ENCODE results near the gene TPST2. TPM values are rescaled to one million over a fixed set of nuclear protein-coding genes. Genes with fewer than 3 reads are reported as not detected.

The TPST2 gene
- total RNA-seq, 1 donor from 2014 or later: 11.0 TPM

GRCh38 chr22:26541167-26541819 lies 48.6 kb downstream of the TPST2 start:
- ATAC-seq (ENCODE audit: low read depth) (no peak), DNase-seq (no peak)
- TF ChIP-seq CTCF (IDR thresholded peaks at IDR 0.05): no peak
- Mint-ChIP-seq H3K27me3 (no peaks in the 10 kb centered on the region), H3K4me3 (no peak overlapping the region), H3K9me3 (no peaks in the 10 kb centered on the region), H3K27ac (no peak overlapping the region), H3K36me3 (ENCODE audit: low read depth) (peaks cover 28% of the 10 kb centered on the region), H3K4me1 (peaks cover 36% of the 10 kb centered on the region)
- ChIA-PET CTCF (no interaction called here), POLR2A (interaction anchor here (1.2 kb wide), 1 partner anchor 9 kb away, joined by 5 read pairs; no protein-coding TSS in a partner anchor)
- intact Hi-C loops (cut with micrococcal nuclease): no loop called here

- H3K4me1 Mint-ChIP-seq: peaks cover 44% of the 10 kb centered on the region
- H3K27me3 Mint-ChIP-seq: no peaks in the 10 kb centered on the region
- H3K27ac Mint-ChIP-seq: no peak overlapping the region
- ATAC-seq (ENCODE audit: low read depth): no peak
- POLR2A ChIA-PET: interaction anchor here (0.7 kb wide), 1 partner anchor 56 kb away, joined by 3 read pairs; the partner anchor contains the start of genes HPS4 and SRRD
- H3K36me3 Mint-ChIP-seq (ENCODE audit: low read depth): peaks cover 28% of the 10 kb centered on the region
- H3K9me3 Mint-ChIP-seq: no peaks in the 10 kb centered on the region
- no peak for TF ChIP-seq CTCF (IDR thresholded peaks at IDR 0.05)
- intact Hi-C loops (cut with micrococcal nuclease): no loop called here
- H3K4me3 Mint-ChIP-seq: no peak overlapping the region
- CTCF ChIA-PET: no interaction called here
- no peak for DNase-seq
Observed at GRCh38 chr22:26540119-26540518, 49.8 kb downstream of the TPST2 start.

- no peak for DNase-seq
- CTCF ChIA-PET: no interaction called here
- intact Hi-C loops (cut with micrococcal nuclease): no loop called here
- Mint-ChIP-seq H3K27ac (peak overlapping the region; percentile 94), H3K36me3 (ENCODE audit: low read depth) (peaks cover 29% of the 10 kb centered on the region), H3K9me3 (no peaks in the 10 kb centered on the region), H3K4me1 (peaks cover 47% of the 10 kb centered on the region), H3K4me3 (no peak overlapping the region), H3K27me3 (no peaks in the 10 kb centered on the region)
- POLR2A ChIA-PET: interaction anchor here (1.7 to 2.6 kb wide), 3 partner anchors 24 to 106 kb away, joined by 3 to 19 read pairs (median 13); partner anchors contain the start of genes HPS4, SRRD and TFIP11
- TF ChIP-seq CTCF (IDR thresholded peaks at IDR 0.05): no peak
- no peak for ATAC-seq (ENCODE audit: low read depth)
Observed at GRCh38 chr22:26536762-26537134, 53.2 kb downstream of the TPST2 start.

- Mint-ChIP-seq H3K4me3 (peak overlapping the region; percentile 67), H3K27ac (peak overlapping the region; percentile 94), H3K36me3 (ENCODE audit: low read depth) (peaks cover 34% of the 10 kb centered on the region), H3K9me3 (no peaks in the 10 kb centered on the region), H3K4me1 (peaks cover 49% of the 10 kb centered on the region), H3K27me3 (no peaks in the 10 kb centered on the region)
- intact Hi-C loops (cut with micrococcal nuclease): no loop called here
- ChIA-PET CTCF (interaction anchor here (1.2 to 1.6 kb wide), 2 partner anchors 34 to 108 kb away, joined by 5 to 7 read pairs; no protein-coding TSS in a partner anchor), POLR2A (interaction anchor here (0.7 to 2.6 kb wide), 7 partner anchors 12 to 137 kb away, joined by 3 to 19 read pairs (median 3); partner anchors contain the start of genes HPS4, SRRD and TFIP11)
- ATAC-seq (ENCODE audit: low read depth) (peak; percentile 27), DNase-seq (no peak)
- no peak for TF ChIP-seq CTCF (IDR thresholded peaks at IDR 0.05)
Observed at GRCh38 chr22:26536056-26536761, 53.7 kb downstream of the TPST2 start.

- peak overlapping the region; percentile 94 for H3K27ac Mint-ChIP-seq
- H3K36me3 Mint-ChIP-seq (ENCODE audit: low read depth): peaks cover 35% of the 10 kb centered on the region
- ChIA-PET CTCF (interaction anchor here (1.2 to 1.6 kb wide), 2 partner anchors 33 to 108 kb away, joined by 5 to 7 read pairs; no protein-coding TSS in a partner anchor), POLR2A (interaction anchor here (0.7 to 2.6 kb wide), 8 partner anchors 11 to 137 kb away, joined by 3 to 19 read pairs (median 3); partner anchors contain the start of genes HPS4, SRRD and TFIP11)
- peak overlapping the region; percentile 67 for H3K4me3 Mint-ChIP-seq
- H3K27me3 Mint-ChIP-seq: no peaks in the 10 kb centered on the region
- TF ChIP-seq CTCF (IDR thresholded peaks at IDR 0.05): no peak
- intact Hi-C loops (cut with micrococcal nuclease): loop anchor here (1.0 kb wide), 1 partner anchor 55 kb away; the partner anchor contains the start of gene TPST2
- ATAC-seq (ENCODE audit: low read depth) (peak; percentile 81), DNase-seq (peak; percentile 19)
- H3K9me3 Mint-ChIP-seq: no peaks in the 10 kb centered on the region
- H3K4me1 Mint-ChIP-seq: peaks cover 49% of the 10 kb centered on the region
Observed at GRCh38 chr22:26535603-26535908, 54.4 kb downstream of the TPST2 start.
